ENCODE data around the gene NOX3.
"Not testable (repeated sequence)": the region's sequence is repeated elsewhere in the genome, so short reads cannot be mapped to it uniquely, and the experiment has no call there.

Gene NOX3

DNA sequence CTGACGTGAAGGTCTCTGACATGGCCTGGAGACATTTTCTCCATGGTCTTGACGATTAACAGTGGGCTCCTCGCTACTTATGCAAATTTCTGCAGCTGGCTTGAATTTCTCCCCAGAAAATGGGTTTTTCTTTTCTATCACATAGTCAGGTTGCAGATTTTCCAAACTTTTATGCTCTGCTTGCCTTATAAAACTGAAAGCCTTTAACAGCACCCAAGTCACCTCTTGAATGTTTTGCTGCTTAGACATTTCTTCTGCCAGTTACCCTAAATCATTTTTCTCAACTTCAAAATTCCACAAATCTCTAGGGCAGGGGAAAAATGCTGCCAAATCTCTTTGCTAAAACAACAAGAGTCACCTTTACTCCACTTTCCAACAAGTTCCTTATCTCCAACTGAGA lies 12.9 kb upstream of the NOX3 start:
- not testable (repeated sequence) for DNase-seq

DNA sequence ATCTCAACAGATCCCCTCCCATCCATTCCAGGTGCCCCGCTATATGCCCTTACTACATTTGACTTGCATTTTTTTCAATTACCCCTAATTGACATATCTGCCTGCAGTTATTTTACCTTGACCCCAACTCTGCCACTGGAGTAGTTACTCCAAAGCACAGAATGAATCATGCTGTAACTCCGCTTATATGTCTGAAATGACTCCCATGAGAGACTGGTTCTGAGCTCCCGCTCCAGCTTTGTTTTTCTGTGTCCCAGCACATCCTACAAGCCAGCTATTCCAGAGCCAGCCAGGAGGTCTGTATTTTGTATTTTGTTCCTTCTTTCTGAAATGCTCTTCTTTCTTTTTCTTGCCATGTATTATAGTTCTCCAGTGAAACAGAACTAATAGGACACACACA lies 10.9 kb upstream of the NOX3 start:
- DNase-seq: no peak

DNA sequence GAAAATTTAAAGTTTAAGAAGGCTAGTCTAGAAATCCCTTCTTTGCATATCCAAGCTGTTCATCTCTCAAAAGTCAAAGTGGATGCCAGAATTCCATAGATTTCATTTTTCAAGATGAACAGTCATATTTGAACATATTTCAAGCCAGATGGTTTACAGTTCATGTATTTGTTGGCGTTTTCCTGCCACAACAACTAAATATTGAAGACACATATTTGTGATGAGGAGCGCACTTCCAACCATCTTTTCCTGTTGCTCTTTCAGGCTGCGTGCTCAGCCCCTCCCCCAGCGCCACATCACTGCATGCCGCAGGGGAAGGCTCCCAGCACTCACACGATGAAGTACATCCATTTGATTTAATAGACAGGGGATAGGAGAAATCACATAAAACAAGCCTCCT lies 5.9 kb upstream of the NOX3 start:
- DNase-seq: no peak

DNA sequence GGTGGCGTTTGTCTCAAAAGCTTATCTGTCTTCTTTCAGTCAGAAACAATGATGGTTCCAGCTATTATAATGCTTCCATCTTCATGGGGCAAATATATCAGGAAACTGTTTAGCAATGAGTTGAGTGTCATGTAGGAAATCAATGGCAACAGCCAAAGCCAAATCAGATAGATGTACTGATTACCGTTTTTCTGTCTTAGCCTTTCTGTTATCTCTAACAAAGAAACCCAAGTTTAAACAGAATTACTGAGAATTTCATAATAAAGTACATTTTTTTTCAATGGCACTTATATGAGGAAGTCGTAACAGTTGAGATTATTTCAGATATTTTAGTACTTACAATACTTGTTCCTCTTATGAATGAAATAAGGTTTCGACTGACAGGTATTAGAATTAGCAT lies 1.2 kb downstream of the NOX3 start:
- DNase-seq: no peak

DNA sequence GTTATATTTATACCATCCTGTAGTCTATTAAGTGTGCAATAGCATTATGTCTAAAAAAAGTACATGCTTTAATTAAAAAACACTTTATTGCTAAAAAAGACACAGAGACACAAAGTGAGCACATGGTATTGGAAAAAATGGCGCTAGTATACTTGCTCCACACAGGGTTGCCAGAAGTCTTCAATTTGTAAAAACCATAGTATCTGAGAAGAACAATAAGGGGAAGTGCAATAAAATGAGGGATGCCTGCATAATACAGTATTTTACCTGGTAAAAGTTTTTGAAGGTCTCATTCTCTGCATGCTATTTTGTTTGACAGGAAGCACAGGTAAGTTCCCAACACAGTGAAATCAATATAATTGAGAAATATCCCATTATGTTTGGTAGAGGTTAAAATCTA lies 1.6 kb downstream of the NOX3 start:
- DNase-seq: no peak

DNA sequence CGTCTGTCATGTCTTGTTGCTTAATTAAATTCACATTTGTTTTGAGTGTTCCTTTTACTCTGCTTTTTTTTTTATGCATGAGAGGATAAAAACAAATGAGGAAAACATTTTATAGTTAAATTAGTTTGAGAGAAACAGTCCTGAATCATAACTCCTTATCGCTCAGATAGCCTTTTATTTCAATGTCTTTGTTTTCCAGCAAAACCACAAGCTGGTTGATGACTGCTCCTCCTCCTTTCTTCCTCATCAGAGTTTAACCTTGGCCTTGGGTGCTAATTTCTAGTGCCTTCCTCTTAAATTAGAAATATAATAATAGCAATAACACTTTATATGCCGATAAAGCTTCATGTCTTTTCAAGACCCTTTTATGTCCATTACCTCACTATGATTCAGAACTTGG lies 3.1 kb downstream of the NOX3 start:
- DNase-seq: no peak

DNA sequence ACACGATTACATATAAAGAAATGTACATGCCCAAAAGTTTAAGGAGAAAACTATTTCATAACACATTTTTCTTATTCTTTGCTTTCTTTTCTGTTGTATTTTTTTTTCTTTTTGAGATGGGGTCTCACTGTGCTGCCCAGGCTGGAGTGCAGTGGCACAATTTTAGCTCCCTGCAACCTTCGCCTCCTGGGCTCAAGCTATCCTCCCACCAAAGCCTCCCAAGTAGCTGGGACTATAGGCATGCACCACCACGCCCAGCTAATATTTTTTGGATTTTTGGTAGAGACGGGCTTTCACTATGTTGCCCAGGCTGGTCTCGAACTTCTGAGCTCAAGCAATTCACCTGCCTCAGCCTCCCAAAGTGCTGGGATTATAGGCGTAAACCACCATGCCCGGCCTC lies 4.1 kb downstream of the NOX3 start:
- DNase-seq: not testable (repeated sequence)

DNA sequence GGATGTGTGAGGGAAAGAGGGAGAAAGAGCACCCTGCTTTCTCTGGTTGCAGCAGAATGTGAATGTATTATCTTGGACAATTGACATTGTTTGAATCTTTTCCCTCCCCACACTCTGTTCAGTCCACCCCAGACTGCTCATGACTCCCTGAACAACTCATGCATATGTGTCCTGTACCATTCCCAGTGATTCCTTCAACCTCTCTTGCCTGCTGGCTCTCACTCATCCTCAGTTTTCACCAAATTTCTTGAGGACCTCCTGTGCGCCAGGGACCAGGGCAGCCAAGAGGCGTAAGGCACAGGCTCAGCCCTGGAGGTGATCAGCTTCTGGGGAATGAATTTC lies 5.4 kb downstream of the NOX3 start:
- DNase-seq: no peak

DNA sequence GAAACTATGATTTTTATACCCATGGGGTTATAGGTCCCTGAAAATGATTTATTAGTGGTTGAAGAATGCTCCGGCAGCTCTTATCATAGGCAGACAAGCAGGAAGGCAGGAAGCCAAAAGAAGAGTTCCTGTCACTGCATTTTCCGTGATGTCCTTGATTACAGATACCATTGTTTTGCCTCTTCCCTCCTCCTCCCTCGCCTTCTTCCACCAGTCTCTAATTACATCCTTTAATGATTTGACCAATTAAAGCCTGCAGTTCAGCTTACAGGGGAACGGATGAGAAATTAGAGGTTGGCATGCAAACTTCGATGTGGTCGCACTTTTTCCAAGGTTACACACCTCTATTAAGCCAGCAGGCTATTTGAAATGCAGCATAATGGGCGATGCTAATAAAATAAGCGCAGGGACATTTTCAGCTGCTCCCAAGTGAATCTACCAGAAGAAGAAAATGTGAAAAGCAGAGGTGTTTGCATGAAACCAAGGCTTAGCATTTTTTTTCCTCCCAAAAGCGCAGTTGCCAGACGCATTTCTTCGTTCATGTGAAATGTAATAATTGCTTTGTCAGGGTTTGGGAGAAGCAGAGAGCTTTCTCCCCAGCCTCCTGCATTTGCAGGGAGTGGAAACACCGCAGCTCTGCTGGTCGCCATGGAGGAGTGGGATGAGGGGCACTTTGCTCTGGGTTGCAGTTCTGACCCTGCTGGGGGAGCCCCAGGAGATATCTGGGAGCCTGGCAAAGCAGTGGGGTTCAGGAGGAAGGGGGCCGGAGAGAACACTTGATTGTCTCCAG lies 6.0 kb downstream of the NOX3 start:
- DNase-seq: no peak

DNA sequence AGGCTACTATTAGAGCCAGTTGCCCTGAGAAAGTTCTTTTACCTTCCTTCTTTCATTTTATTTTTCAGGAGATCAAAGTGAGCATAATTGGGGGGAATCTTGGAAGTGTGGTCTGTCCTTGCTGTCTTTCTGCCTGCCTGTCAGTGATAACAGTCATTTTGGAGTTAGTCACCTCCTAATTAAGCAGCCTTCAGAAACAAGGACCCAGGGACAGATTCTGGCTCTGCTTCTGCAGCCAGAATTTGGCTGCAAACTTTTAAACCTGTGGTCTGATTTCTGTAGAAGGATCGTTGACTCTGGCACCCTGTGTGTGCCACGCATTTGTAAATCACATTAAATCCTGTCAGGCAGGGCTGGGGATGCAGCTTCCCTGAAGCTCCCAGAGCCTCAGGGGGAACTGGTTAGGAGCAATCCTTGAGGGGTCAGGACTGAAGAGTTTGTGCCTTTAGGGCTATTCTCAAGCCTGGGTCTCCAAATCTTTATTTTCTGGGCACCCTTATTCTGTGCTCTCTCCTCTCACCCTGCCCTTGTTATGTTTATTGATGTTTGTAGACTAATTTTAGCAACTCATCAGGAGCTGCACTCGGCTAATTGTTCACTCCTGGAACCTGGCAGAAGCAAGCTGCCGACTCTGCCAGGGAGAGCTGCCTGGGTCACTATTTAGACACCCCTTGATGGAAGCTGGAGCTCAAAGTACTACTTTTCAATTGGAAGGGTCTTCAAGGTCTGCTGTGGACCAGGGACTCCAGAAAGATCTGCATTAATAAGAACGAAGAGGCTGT lies 6.8 kb downstream of the NOX3 start:
- no peak for DNase-seq

DNA sequence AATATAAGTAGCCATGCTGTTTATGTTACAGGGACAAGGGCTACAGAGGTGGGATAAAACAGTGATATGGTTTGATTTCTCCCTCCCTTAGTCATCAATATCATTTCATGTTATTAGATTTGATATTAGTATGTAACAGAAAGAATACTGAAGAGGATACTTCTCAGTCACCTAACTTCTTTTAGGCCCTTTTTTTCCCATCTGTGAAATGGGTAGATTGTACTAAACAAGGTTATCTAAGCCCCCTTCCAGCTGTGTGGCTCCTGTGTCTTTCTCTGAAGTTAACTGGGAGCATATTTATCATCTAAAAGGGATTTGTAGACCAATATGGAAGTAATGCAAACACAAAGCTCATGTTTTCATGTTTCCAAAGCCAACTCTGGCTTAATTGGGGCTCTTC lies 7.7 kb downstream of the NOX3 start:
- no peak for DNase-seq

DNA sequence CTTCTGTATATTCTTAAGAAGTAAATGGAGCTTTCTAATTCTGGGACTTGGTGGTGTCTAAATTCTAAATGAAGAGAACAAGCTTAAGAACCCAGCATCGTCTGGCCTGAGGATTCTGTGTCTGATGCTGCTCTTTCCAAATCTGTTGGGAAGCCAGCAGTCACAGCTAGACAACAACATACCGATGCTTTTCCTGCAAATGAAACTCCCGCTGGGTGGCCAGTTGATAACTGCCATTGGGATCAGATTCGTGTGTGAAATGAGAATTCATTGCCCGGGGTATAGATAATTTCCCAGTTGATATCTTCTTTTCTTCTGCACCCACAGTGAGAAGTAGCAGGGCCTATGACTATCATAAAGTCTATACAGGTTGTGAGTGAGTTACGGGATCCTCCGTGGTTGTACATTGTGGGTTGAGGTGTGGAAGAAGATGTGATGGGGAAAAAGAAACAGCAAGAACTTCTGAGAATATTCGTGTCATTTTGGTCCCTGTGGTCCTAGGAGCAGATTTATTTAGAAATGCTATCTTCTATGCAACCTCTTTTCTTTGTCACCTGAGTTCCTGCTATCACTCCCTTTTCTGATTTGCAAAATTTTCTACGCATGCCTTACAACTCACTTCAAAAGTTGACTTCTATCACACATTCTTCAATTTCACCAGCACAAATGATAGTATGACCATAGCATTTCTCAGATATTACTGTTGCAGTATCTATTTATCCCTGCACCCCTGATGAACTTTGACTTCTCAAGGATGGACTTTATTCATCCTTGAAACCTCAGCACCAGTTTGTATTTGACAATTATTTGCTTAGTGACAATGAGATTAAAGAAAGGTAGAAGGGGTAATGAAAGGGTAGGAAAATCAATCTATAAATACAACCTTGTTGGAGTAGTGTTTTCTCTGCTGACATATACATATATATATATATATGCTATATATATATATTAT lies 10.4 kb downstream of the NOX3 start:
- no peak for DNase-seq

DNA sequence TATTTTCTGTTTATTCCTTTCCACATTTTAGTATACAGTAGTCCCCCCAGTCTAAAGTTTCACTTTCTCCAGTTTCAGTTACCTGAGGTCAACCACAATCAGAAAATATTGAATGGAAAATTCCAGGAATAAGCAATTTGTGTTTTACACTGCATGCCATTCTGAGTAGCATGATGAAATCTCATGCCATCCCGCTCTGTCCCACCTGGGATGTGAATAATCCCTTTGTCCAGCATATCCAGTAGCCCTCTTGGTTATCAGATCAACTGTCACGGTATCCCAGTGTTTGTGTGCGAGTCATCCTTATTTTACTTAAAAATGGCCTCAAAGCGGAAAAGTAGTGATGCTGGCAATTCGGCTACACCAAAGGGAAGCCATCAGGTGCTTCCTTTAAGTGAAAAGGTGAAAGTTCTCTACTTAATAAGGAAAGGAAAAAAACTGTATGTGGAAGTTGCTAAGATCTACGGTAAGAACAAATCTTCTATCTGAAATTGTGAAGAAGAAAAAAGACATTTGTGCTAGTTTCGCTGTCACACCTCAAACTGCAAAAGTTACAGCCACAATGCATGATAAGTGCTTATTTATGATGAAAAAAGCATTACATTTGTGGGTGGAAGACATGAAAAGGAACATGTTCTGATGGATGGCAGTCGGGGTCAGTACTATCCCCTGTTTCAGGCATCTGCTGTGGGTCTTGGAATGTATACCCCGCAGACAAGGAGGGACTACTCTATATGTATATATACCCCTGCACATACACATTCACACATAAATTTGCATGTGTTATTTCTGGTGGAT lies 11.3 kb downstream of the NOX3 start:
- DNase-seq: no peak

DNA sequence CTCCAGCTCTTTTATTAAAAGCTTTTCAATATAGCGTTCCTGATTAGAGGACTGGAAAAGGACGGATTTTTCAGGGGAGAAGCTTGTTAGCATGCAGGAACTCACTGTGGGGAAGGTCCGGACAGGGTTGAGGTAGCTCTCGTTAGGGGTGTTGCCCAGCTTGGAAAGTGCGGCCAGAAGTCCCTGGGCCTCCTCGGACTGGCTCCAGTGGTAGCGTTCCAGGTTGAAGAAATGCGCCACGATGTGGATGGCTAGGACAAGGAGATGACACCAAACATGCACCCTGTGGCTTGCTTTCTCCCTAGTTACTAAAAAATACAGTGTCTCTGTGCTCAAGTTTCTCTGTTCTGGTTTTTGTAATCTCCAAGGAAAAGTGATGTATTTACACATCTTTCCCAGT lies 12.5 kb downstream of the NOX3 start:
- DNase-seq: no peak

DNA sequence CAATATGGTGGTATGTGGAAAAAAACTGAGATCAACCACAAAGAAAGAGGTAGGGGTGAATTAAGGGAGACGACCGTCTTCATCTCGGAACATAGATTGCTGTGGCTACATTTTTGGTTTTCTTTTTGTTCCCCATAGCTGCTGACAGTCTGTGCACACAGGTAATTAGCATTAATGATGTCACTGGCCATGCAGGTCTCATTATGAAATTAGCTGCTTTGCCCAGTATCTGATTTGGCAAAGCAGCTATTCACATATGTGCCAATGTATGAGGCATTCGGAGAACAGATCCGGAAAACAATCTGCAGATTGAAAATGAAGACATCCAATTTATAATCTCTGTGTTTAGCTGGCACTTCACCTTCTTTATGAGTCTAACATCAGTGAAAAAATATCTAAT lies 13.1 kb downstream of the NOX3 start:
- DNase-seq: no peak

DNA sequence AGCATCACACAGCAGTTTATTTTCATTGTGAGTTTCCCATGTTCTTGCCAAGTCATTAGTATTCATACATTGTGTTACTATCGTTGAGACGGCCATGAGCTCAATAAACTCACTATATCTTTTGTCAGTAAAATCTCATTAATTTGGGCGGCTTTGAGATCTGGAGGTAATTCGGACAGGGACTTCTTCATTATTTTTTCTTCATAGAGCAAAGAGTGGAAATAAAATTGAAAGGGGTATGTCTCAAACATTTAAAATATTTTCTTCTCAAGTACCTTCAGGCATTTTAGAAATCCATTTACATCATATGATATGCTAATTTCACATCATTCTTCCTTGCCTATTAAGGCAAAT lies 14.6 kb downstream of the NOX3 start:
- DNase-seq: no peak

DNA sequence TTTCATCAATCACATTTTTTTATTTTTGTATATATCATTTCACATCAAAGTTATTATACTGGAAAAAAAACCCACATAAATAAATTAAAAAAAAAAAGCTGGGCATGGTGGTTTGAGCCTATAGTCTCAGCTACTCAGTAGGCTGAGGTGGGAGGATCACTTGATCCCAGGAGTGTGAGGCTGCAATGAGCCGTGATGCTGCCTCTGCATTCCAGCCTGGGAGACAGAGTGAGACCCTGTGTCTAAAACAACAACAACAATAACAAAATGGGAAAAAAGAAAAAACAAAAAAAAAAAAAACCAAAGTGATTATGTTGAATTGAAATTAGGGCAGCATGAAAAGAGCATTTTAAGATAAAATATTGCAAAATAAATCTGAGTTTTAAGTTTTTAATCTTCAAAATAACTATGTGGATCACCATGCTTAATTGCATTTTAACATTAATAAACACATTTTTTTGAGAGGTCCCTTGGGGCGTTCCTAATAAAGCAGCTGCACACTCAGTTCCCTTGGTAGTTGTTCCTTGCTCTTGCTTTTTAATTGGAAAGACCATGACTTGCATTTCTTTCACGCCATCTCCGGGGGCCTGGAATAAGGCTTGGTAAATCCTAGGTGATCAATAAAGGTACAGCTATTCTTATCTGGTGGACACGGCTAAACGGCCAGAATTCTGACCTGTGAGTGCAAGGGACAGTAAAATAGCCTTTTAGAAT lies 15.1 kb downstream of the NOX3 start:
- no peak for DNase-seq

DNA sequence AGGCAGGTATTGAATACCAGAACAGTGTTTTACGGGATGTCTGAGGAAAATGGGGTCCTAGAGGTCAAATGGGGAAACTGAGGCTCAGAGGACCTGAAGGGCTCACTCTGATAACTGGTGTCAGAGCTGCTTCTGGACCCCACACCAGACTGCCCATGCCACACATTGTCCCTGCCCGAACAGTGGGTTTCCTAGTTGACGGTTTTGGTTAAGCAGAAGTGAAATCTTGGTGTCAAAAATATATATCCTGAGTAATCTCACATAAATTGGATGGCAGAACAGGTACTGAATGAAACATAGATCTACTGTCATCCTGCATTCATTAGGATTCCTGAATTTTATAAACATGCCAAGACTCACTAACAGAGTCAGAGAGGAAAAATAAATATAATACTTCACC lies 16.3 kb downstream of the NOX3 start:
- no peak for DNase-seq

DNA sequence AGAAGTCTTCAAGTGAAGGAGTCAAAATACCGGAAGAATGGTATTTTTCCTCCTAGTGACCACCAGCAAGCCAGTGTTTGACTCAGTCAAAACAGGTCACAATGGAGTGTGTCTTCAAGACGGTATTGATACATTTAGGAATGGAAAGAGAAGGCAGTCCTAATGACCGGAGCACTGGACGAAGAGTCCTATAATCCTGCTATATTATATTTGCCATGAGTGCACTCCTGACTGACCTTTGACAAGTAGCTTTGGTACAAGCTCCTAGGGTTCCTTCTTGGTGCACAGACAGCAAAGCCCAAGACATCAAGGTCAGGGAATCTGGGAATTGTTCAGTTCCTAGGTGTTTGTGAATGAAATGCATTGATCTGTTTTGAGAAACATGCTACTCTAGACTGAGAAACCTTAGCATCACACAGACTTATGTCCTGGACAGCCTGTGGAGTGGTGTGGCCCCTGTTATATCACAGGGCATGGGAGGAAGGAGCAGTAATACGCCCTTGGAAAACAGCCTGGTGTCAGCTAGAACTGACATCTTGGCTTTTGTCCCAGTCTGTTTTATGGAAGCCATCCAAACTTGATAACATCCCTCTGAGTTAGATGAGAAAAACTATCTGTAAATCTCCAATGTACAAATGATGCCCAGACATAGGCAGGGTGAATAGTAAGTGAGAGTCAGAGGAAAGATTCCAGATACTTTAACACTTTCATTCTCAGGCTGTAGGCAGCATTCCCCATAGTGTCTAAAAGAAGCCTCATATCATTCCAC lies 18.5 kb downstream of the NOX3 start:
- no peak for DNase-seq

DNA sequence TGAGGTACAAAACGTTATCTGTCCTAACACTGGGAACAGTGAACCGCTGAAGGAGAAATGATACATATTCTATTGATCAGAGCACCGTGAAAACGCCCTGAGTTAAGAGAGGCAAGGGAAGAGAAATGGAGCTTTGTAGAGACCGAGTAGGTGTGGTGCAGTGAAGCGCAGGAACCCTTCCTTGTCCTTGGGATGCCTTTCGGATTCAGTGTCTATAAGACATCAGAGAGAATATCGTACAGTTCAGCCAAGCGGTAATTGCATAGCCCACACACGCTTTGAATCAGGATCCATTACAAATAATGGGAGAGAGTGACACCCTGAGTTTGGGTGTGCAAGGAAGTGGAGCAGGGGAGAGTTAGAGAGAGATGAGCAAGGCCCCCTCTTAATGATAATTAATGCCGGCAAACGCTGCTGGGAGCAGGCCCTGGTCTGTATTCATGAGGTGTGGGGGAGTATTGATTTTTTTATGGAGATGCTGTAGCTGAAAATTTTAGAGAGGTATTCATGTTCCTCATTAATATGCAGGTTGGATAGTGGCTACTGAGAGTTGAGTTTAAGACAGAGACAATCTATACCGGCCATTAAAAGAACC lies 20.7 kb downstream of the NOX3 start:
- no peak for DNase-seq

DNA sequence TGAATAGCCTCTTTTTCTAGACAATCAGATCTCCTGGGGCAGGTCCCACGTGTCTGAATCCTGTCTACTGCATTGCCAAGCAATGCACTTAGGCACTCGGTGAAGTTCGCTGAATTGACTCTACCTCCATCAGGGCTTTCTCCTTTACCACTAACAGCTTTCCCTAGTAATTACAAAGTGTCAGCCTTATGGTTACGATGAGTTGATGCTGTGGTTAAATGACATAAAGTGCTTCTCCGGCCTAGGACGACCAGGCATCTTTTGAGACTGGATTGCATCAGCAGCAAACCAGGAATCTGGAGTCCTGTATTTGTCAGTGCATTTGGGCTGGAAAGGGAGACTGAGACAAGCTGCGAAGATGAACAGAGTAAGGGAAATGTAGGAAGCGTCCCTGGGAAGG lies 21.5 kb downstream of the NOX3 start:
- DNase-seq: no peak
